K562 (cell line): Measurements from ENCODE around the gene NIN. TPM values are rescaled to one million over a fixed set of nuclear protein-coding genes. Genes with fewer than 3 reads are reported as not detected.

ENCODE experiments used
- ATAC-seq: fragments of 200-7000 bp; cut with Tn5 transposase; 3 replicates; pipeline ENCODE4 v1.9.1; 2020; ENCODE audit warnings: moderate library complexity
- BruUV-seq: library from RNA; stranded (reverse); fragments of 400-500 nt; replicated peaks from 2 replicates; lab custom pipeline; 2021; lab: Mats Ljungman, UMichigan
- CTCF ChIA-PET: fragments of 300-600 bp; formaldehyde crosslinking; extraction: SDS; loops from one replicate; lab custom pipeline; 2021; ENCODE audit warnings: low intra/inter-chr PET ratio; lab: Yijun Ruan, JAX
- POLR2A ChIA-PET: fragments of 300-600, 350-650 bp; sonication (Branson Sonifier 250); formaldehyde crosslinking; extraction: SDS; loops from one replicate; lab custom pipeline; 2021; ENCODE audit warnings: antibody characterized with exemption, inconsistent platforms; lab: Yijun Ruan, JAX
- DNase-seq, 4 experiments: peaks; one replicate each; pipeline versions ENCODE4 v3.0.0 to v3.0.0-alpha.2; 2011 to 2018; ENCODE audit warnings: low spot score in 3 of 4, mixed read lengths in 3 of 4; ENCODE audit errors: extremely low read depth in 1 of 4
- FAIRE-seq: peaks from 2 replicates; lab custom pipeline; 2011; peaks lifted over from hg19 to GRCh38; lab: Jason Lieb, UNC
- H2AFZ ChIP-seq: 2 replicates; pipeline ENCODE4 v1.6.0; 2011; ENCODE audit warnings: low read depth, low read length, control low read depth, inconsistent platforms
- H3K27ac ChIP-seq: fragments of 200-600 bp; 3 replicates; pipeline ENCODE4 v1.8.0; 2011; ENCODE audit warnings: low read depth, mild to moderate bottlenecking, control low read depth, inconsistent platforms, low read length, moderate library complexity, mixed read lengths; ENCODE audit errors: extremely low read depth
- H3K27me3 ChIP-seq, 2 experiments: fragments of 300-600 bp in 1 of 2; 2 replicates in 1 of 2; 3 replicates in 1 of 2; pipeline versions ENCODE4 v1.6.0 to v1.8.0; 2011; ENCODE audit warnings: inconsistent platforms in 2 of 2, low read length in 2 of 2, mild to moderate bottlenecking in 1 of 2, mixed read lengths in 1 of 2, moderate library complexity in 1 of 2; ENCODE audit not compliant: control insufficient read depth in 2 of 2, insufficient read depth in 2 of 2
- H3K36me3 ChIP-seq: fragments of 300-600 bp; 3 replicates; pipeline ENCODE4 v1.8.0; 2011; ENCODE audit warnings: mild to moderate bottlenecking, low read length, inconsistent platforms; ENCODE audit not compliant: control insufficient read depth, insufficient read depth
- H3K4me1 ChIP-seq, 2 experiments: fragments of 200-600 bp in 1 of 2; replicated peaks in 1 of 2; 2 replicates in 1 of 2; 3 replicates in 1 of 2; pipeline versions ENCODE4 v1.5.1 to v1.8.0; 2011; ENCODE audit warnings: inconsistent platforms in 2 of 2, low read length in 2 of 2, mild to moderate bottlenecking in 1 of 2, mixed read lengths in 1 of 2, moderate library complexity in 1 of 2; ENCODE audit not compliant: control insufficient read depth in 2 of 2, insufficient read depth in 2 of 2
- H3K4me2 ChIP-seq: 2 replicates; pipeline ENCODE4 v1.6.1; 2011; ENCODE audit warnings: low read length, control low read depth, inconsistent platforms, mixed read lengths; ENCODE audit not compliant: insufficient read depth
- H3K4me3 ChIP-seq: fragments of 200-600 bp; sonication (generic), shearing (Covaris generic); 2 replicates; pipeline ENCODE4 v1.5.1; 2016; ENCODE audit warnings: control low read depth, inconsistent platforms
- H3K79me2 ChIP-seq: fragments of 200-600 bp; 3 replicates; pipeline ENCODE4 v1.8.0; 2011; ENCODE audit warnings: low read length, inconsistent platforms; ENCODE audit not compliant: control insufficient read depth, insufficient read depth
- H3K9ac ChIP-seq, 2 experiments: 2 replicates each; pipeline versions ENCODE4 v1.6.0 to v1.6.1; 2011; ENCODE audit warnings: low read depth in 2 of 2, low read length in 2 of 2, control low read depth in 1 of 2, inconsistent platforms in 1 of 2, mild to moderate bottlenecking in 1 of 2, mixed read lengths in 1 of 2; ENCODE audit not compliant: insufficient read depth in 1 of 2
- H3K9me1 ChIP-seq: one replicate; pipeline ENCODE4 v1.6.0; 2011; ENCODE audit warnings: inconsistent platforms, mild to moderate bottlenecking, low read length, moderate library complexity; ENCODE audit not compliant: control insufficient read depth, insufficient read depth
- H3K9me3 ChIP-seq: replicated peaks from 2 replicates; pipeline ENCODE4 v1.5.1; 2011; ENCODE audit warnings: low read depth, low read length, inconsistent platforms; ENCODE audit not compliant: control insufficient read depth, insufficient read depth
- H4K20me1 ChIP-seq: replicated peaks from 2 replicates; pipeline ENCODE4 v1.6.1; 2011; ENCODE audit warnings: low read length, inconsistent platforms, mixed read lengths; ENCODE audit not compliant: control insufficient read depth, insufficient read depth
- BRD4 ChIP-seq: fragments of 200-600 bp; sonication (generic); IDR thresholded peaks from 2 replicates; pipeline ENCODE4 v1.6.1; 2017; ENCODE audit warnings: inconsistent platforms
- CC2D1A ChIP-seq: fragments of 450-650 bp; IDR thresholded peaks from 2 replicates; pipeline ENCODE4 v1.6.1; 2017; ENCODE audit warnings: mild to moderate bottlenecking
- GATAD2A ChIP-seq: fragments of 450-650 bp; IDR thresholded peaks from 2 replicates; pipeline ENCODE4 v1.6.1; 2017
- HDAC6 ChIP-seq: IDR thresholded peaks from 2 replicates; pipeline ENCODE4 v1.6.1; 2012; ENCODE audit warnings: low read depth, mild to moderate bottlenecking, control low read depth, inconsistent platforms, low read length, moderate library complexity
- ILK ChIP-seq: fragments of 450-650 bp; IDR thresholded peaks from 2 replicates; pipeline ENCODE4 v1.6.1; 2016; ENCODE audit warnings: missing genetic modification characterization, low read depth, mild to moderate bottlenecking, missing compliant biosample characterization, moderate library complexity, borderline replicate concordance
- MAFF ChIP-seq: IDR thresholded peaks from 2 replicates; pipeline ENCODE4 v1.6.1; 2012; ENCODE audit warnings: low read length, improper control_type of control experiment
- MCM2 ChIP-seq: fragments of 450-650 bp; IDR thresholded peaks from 2 replicates; pipeline ENCODE4 v1.6.1; 2017; ENCODE audit warnings: low read depth, mild to moderate bottlenecking
- NEUROD1 ChIP-seq: fragments of 150-350 bp; IDR thresholded peaks from 2 replicates; pipeline ENCODE4 v1.6.1; 2014; ENCODE audit warnings: borderline replicate concordance, low read length, low read depth; ENCODE audit not compliant: partially characterized antibody
- RCOR1 ChIP-seq, 2 experiments: IDR thresholded peaks; 2 replicates each; pipeline ENCODE4 v1.6.1; 2012; ENCODE audit warnings: low read depth in 2 of 2, low read length in 2 of 2, borderline replicate concordance in 1 of 2, improper control_type of control experiment in 1 of 2
- SMARCC2 ChIP-seq: fragments of 450-650 bp; IDR thresholded peaks from 2 replicates; pipeline ENCODE4 v1.6.1; 2017; ENCODE audit warnings: antibody characterized with exemption, moderate library complexity, mild to moderate bottlenecking, low read depth
- XRCC5 ChIP-seq: fragments of 200-400 bp; formaldehyde crosslinking; IDR thresholded peaks from 2 replicates; pipeline ENCODE4 v1.6.1; 2017; ENCODE audit warnings: low read depth, mild to moderate bottlenecking, low read length
- ZNF175 ChIP-seq: fragments of 200-800 bp; sonication (Bioruptor generic); IDR thresholded peaks from 2 replicates; pipeline ENCODE4 v1.6.1; 2016; ENCODE audit warnings: low read depth, mild to moderate bottlenecking, missing genetic modification characterization, missing compliant biosample characterization
- ZNF253 ChIP-seq: fragments of 250-450 bp; sonication (Bioruptor Pico); conservative IDR thresholded peaks from 2 replicates; pipeline ENCODE4 v1.6.1; 2021; ENCODE audit warnings: mild to moderate bottlenecking
- ZNF695 ChIP-seq: fragments of 450-650 bp; formaldehyde crosslinking; IDR thresholded peaks from 2 replicates; pipeline ENCODE4 v1.4.0; 2020; ENCODE audit warnings: mild to moderate bottlenecking, moderate library complexity
- WGBS: fragments of 100-300 bp; shearing (Covaris generic); methylation state at CpG from one replicate; pipeline ENCODE4 v1.1.6; 2016; ENCODE audit warnings: low coverage, mixed read lengths; ENCODE audit not compliant: insufficient coverage; ENCODE audit errors: missing lambda C conversion rate; 5-methylcytosine and 5-hydroxymethylcytosine counted together
- in situ Hi-C: fragments of 300-500 bp; cut with MboI; formaldehyde crosslinking; loops from 4 replicates; pipeline ENCODE4 v1.15.0; 2018; ENCODE audit warnings: inconsistent platforms, mixed read lengths
- intact Hi-C: fragments of 100-400 bp; cut with micrococcal nuclease; formaldehyde crosslinking; loops from 2 replicates; pipeline ENCODE4 v1.14.2; 2022
- polyA plus RNA-seq, 8 experiments: library from polyadenylated mRNA; depleted of rRNA in 4 of 8; stranded (reverse) in 5 of 8; unstranded in 3 of 8; fragments of >200 nt; fragmentation: Nextera tagmentation in 2 of 8; fragmentation: Illumina TruSeq in 1 of 8; extraction: Ambion mirVana in 2 of 8; extraction: Trizol in 1 of 8; gene quantifications; 2 replicates each; pipeline versions ENCODE4 v1.2.1 to v1.2.3, GENCODE V29; 2011 to 2014; ENCODE audit warnings: inconsistent platforms in 1 of 8, missing spikeins in 1 of 8
- total RNA-seq, 7 experiments: library from RNA; depleted of rRNA in 6 of 7; stranded (reverse); fragments of >200 nt in 6 of 7; fragmentation: Illumina TruSeq in 2 of 7; extraction: Trizol in 2 of 7; gene quantifications; 2 replicates each; pipeline versions ENCODE4 v1.2.1 to v1.2.3, GENCODE V29; 2011 to 2021; ENCODE audit warnings: low replicate concordance in 1 of 7
- TF ChIP-seq, protein P1 (sequence below): fragments of 450-650 bp; formaldehyde crosslinking; IDR thresholded peaks from 2 replicates; pipeline ENCODE4 v1.4.0; 2020; ENCODE audit warnings: mild to moderate bottlenecking, mixed read lengths

NIN gene
- total and polyA plus RNA-seq, 9 of the 15 experiments (the other 6 are each of a cell fraction or from before 2014, with no cell fraction given) = 0.84 to 8.4 (median 5.0) TPM

DNA sequence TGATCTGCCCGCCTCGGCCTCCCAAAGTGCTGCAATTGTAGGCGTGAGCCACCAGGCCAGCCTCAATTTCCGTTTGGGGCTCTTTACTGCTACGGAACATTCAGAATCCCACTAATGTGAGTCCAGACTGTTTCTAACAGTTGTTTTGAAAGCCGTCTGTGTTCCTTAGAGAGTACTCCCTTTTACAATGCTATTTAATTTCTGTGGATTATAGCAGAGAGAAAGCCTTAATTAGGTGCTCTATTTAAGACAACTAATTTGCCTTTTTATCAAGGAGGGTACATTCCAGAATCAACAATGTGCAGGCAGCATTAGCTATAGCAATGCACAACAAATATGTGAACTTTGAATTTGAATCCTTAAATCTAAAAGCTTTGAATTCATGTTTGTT, 160.1 kb downstream of the NIN start:
- Histone ChIP-seq H3K27ac (no peak overlapping the region), H3K4me2 (no peak overlapping the region), H3K9ac (no peak overlapping the region), H3K4me1 (no peaks in the 10 kb centered on the region; a peak in 2 of 5 replicates), H3K9me1 (no peaks in the 10 kb centered on the region), H3K4me3 (no peak overlapping the region), H2AFZ (no peak overlapping the region), H4K20me1 (no peaks in the 10 kb centered on the region), H3K36me3 (no peaks in the 10 kb centered on the region), H3K79me2 (peaks cover 21% of the 10 kb centered on the region), H3K9me3 (no peaks in the 10 kb centered on the region), H3K27me3 (no peaks in the 10 kb centered on the region)
- ChIA-PET CTCF (no interaction called here), POLR2A (no interaction called here)
- in situ Hi-C loops (no loop called here), intact Hi-C loops (no loop called here)
- no TSS peak for BruUV-seq
- DNase-seq = no peak
- WGBS = 91% methylated on average over 6 of the region's 6 CpGs
- no peak for ATAC-seq
- no peak for FAIRE-seq
- TF ChIP-seq MAFF (no peak), XRCC5 (no peak), CC2D1A (no peak), ZNF253 (CRISPR knock-in tag) (no peak), RCOR1 (IDR thresholded peaks at IDR 0.05; ENCODE audit: borderline replicate concordance in 1 of 2, low read depth in 2 of 2, low read length in 2 of 2) (no peak), ILK (tag) (no peak), GATAD2A (no peak), HDAC6 (no peak), ZNF175 (CRISPR knock-in tag) (no peak), MCM2 (no peak), SMARCC2 (no peak), NEUROD1 (no peak), BRD4 (no peak), ZNF695 (no peak)
- TF ChIP-seq, protein P1, sequence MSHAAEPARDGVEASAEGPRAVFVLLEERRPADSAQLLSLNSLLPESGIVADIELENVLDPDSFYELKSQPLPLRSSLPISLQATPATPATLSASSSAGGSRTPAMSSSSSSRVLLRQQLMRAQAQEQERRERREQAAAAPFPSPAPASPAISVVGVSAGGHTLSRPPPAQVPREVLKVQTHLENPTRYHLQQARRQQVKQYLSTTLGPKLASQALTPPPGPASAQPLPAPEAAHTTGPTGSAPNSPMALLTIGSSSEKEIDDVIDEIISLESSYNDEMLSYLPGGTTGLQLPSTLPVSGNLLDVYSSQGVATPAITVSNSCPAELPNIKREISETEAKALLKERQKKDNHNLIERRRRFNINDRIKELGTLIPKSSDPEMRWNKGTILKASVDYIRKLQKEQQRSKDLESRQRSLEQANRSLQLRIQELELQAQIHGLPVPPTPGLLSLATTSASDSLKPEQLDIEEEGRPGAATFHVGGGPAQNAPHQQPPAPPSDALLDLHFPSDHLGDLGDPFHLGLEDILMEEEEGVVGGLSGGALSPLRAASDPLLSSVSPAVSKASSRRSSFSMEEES (CRISPR knock-in tag) = no peak
